G401 (cell line): ENCODE measurements around the gene SPINT1. TPM values are rescaled to one million over a fixed set of nuclear protein-coding genes. Genes with fewer than 3 reads are reported as not detected.

Experiments
- DNase-seq: peaks from one replicate; pipeline ENCODE4 v3.0.0-alpha.2; 2015; ENCODE audit warnings: low spot score
- in situ Hi-C: cut with HindIII; loops from 2 replicates; pipeline ENCODE4 v1.10.0; 2016; ENCODE audit warnings: low sequenced_read_pairs, mixed read lengths
- total RNA-seq: library from RNA; depleted of rRNA; stranded (reverse); fragments of >200 nt; shearing (Covaris generic); gene quantifications from 2 replicates; pipeline ENCODE4 v1.2.3, GENCODE V29; 2014

SPINT1 gene
- total RNA-seq, 1 experiment from 2014 or later, result not detected

- DNase-seq, result no peak
- in situ Hi-C loops, result no loop called here
Measured at GRCh38 chr15:40881351-40881750, 37.5 kb downstream of the SPINT1 start.

GRCh38 chr15:40886586-40886985 lies 42.7 kb downstream of the SPINT1 start:
- no peak for DNase-seq
- in situ Hi-C loops, result no loop called here

- DNase-seq, result no peak
- in situ Hi-C loops, result no loop called here
Measured at GRCh38 chr15:40889112-40889511, 45.3 kb downstream of the SPINT1 start.

DNA sequence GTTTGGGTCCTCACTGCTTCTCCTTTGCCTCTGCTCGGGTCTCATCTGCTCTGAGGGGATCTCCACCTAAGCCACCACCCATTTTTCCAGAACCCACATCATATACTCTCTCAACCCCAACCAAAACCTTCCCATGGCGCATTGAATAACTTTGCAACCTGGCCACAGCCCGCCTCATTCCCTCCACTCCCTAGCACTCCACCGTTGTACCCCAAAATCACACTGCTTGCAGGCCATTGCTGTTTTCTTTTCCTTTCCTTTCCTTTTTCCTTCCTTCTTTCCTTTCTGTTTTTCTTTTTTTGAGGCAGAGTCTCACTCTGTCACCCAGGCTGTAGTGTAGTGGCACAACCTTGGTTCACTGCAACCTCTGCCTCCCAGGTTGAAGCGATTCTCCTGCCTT lies 47.3 kb downstream of the SPINT1 start:
- DNase-seq, result no peak
- in situ Hi-C loops, result no loop called here

DNA sequence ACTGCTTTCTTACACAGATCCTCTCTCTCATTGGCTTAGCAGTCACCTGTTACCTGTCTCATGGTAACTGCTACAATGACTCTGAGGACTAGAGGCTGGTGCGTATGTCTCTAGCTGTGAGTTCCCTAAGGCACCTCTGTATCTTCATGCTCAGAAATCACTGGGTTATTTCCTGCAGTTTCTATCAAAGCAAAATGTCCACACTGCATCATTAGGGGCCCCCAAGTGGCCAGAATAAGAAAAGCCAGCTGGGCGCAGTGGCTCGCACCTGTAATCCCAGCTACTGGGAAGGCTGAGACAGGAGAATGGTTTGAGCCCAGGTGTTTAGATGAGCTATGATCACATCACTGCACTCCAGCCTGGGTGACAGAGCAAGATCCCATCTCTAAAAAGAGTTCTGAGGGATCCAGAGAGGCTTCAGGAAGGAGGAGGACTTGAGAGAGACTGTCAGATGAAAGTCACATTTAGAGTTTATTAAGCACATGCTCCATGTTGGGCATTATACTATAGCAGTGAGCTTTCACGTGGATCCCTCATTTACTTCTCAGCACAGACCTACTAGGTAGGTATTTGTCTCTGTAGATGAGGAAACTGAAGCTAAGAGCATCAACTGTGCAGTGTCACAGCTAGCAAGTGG lies 48.1 kb downstream of the SPINT1 start:
- in situ Hi-C loops, result no loop called here
- peak; percentile 79 for DNase-seq

GRCh38 chr15:40892447-40893012 lies 48.7 kb downstream of the SPINT1 start:
- in situ Hi-C loops, result no loop called here
- DNase-seq, result no peak

GRCh38 chr15:40893019-40893670 lies 49.3 kb downstream of the SPINT1 start:
- in situ Hi-C loops, result no loop called here
- DNase-seq, result no peak

DNA sequence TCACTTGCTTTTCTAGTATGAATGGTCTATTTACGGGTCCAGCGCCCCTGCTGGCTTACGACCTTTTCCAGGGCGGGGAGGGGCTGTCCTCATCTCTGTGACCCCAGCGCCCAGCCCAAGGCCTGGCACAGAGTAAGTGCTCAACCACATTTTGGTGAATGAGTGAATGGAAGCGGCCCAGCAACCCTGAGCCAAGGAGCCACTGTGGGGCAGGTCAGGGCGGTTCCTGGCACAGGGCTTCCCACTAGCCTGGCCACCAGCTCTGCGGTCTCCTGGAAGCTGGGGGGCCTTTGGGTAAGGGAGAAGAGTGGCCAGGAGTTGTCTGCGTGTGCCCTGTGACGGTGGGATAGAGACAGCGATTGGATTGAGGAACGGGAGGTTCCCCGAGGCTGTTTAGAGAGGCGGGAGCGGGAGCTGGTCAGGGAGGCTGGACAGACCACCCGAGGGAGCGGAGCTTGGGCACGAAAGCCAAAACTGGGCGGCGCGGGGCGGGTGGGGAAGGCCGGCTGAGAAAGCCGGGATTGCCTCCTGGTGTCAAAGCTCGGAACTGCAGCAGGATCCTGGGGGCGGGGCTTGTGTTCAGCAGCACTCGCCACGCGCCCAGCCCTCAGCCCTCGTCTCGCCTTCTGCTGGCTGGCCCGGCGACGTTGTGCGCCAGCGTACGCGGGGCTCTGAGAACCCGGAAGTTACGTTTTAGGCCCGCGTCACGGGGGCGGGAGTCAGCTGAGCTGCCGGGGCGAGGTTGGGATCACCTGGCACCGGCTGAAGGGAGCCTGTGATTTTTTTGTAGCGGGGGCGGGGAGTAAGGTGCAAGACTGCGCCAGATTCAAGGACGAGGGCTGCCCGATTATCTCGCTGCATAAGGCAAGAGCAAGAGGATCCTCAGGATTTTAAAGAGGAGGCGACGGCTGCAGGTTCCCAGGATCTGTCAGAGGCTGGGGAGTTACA lies 50.2 kb downstream of the SPINT1 start, which contains the start of gene VPS18:
Gene VPS18, plus strand, starts transcription at position 718 of the 948 bp plus-strand sequence. CDS start 319 bp downstream, outside the sequence.
- in situ Hi-C loops, result no loop called here
- peak; percentile 99 for DNase-seq

- in situ Hi-C loops, result no loop called here
Measured at GRCh38 chr15:40894681-40895448, 51.0 kb downstream of the SPINT1 start.

GRCh38 chr15:40899536-40900207 lies 55.8 kb downstream of the SPINT1 start:
- no peak for DNase-seq
- in situ Hi-C loops, result no loop called here

More at GRCh38 chr15:40894681-40895448, 51.0 kb downstream of the SPINT1 start:
- DNase-seq, result peak; percentile 37

- in situ Hi-C loops, result no loop called here
- peak; percentile 82 for DNase-seq
Measured at GRCh38 chr15:40900256-40901052, 56.6 kb downstream of the SPINT1 start.

- no peak for DNase-seq
- in situ Hi-C loops, result no loop called here
Measured at GRCh38 chr15:40901053-40901443, 57.2 kb downstream of the SPINT1 start.

GRCh38 chr15:40902605-40903561 lies 59.0 kb downstream of the SPINT1 start:
- in situ Hi-C loops, result no loop called here
- peak; percentile 79 for DNase-seq

DNA sequence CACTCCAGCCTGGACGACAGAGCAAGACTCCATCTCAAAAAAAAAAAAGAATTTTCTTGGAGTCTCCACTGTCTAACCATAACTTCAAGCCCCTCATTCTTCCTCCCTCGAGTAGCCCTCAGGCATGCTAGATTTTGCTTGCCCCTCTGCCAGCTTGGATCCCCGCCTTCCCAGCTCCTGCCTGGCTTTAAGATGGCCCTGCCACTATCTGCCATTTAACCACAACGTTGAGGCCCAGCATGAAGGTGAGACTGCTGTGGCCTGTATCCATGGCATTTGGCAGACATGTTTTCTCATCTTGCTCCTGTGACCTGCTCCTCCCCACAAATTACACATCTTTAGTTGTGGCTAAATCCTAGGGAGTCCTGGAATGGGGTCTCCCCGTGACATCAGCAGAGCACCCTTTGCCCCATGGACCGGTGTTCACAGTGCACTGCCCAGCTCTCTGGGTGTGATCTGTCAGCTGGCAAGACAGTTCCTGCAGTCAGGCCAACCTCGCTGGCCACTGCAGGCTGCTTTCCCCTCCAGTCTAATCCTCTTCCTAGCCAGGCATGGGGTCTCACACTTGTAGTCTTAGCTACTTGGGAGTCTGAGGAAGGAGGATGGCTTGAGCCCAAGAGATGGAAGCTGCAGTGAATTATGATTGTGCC lies 60.8 kb downstream of the SPINT1 start:
- no peak for DNase-seq
- in situ Hi-C loops, result loop anchor here (5.0 kb wide), 1 partner anchor 123 kb away; no protein-coding TSS in a partner anchor

DNA sequence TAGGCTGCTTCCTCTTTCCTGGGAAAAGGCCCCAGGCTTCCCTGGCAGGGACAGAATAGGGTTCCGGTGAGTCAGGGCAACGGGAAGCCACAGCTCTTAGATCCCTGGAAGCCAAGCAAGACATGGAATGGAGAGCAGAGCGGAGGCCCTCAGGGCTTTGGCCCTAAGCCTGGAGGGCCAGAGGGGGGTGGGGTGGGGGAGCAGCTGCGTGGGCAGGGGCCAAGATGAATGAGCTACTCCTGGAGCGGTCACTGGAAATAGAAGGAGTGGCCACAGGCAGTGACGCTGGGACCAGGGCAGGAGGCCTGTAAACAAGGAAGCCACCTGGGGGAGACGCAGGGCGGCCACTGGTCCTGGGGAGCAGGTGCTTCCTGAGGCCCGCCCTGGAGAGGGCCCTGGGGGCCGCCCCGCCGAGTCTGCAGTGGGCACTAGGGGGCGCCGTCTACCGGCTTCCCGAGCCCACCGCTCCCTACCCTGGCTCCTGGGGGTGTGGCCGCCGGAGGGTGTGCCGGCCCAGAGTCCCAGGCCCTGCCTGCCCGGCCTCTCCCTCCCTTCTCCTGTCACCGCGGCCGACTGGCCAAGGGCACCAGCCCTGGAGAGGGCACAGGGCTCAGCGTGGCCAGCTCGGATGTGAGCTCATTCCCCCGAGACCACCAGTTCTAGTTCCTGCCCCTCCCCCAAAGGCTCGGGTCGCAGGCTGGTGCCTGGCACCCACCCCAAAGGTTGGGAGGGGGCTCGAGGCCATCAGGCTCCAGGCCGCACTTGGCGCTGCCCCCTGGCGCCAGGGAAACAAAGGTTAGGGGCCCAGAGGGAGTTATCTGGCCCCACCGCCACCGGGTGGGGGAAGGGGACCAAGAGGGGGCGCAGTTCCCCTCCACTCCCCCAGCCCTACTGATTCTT lies 62.5 kb downstream of the SPINT1 start:
- in situ Hi-C loops, result loop anchor here (5.0 kb wide), 1 partner anchor 121 kb away; no protein-coding TSS in a partner anchor
- peak; percentile 69 for DNase-seq
